Progenitor cell of endocrine pancreas (in vitro differentiated cells): Measurements from ENCODE around the gene DNASE1L1. TPM values are rescaled to one million over a fixed set of nuclear protein-coding genes. Genes with fewer than 3 reads are reported as not detected.
A peak's percentile ranks its signal among the peaks of the same experiment; 100 is the strongest.

ENCODE experiments used
- DNase-seq: peaks from one replicate; pipeline ENCODE4 v3.0.0; 2021; ENCODE audit warnings: low spot score; ENCODE audit not compliant: unreplicated experiment
- H3K27ac Mint-ChIP-seq: 2 replicates; pipeline ENCODE4 v1.8.0; 2021; ENCODE audit warnings: mild to moderate bottlenecking, moderate library complexity, mixed read lengths
- H3K27me3 Mint-ChIP-seq: 2 replicates; pipeline ENCODE4 v1.8.0; 2021; ENCODE audit warnings: mixed read lengths
- H3K36me3 Mint-ChIP-seq: 2 replicates; pipeline ENCODE4 v1.8.0; 2022; ENCODE audit warnings: mixed read lengths; ENCODE audit not compliant: insufficient read depth
- H3K4me1 Mint-ChIP-seq: 2 replicates; pipeline ENCODE4 v1.8.0; 2021; ENCODE audit warnings: low read depth, mixed read lengths
- H3K4me3 Mint-ChIP-seq: 2 replicates; pipeline ENCODE4 v1.8.0; 2021; ENCODE audit warnings: low read depth, mild to moderate bottlenecking, moderate library complexity, mixed read lengths
- H3K9me3 Mint-ChIP-seq: 2 replicates; pipeline ENCODE4 v1.8.0; 2021; ENCODE audit warnings: low read depth, mixed read lengths
- microRNA-seq: library from miRNA; unstranded; fragments of <30 nt; microRNA quantifications from one replicate; pipeline ENCODE4 v1.1.0, GENCODE V29; 2020; ENCODE audit warnings: borderline number of aligned reads; ENCODE audit not compliant: unreplicated experiment
- total RNA-seq: library from RNA; stranded (reverse); gene quantifications from 2 replicates; pipeline ENCODE4 v1.2.1, GENCODE V29; 2021
- TF ChIP-seq, protein P1 (sequence below): fragments of 200-600 bp; sonication (generic); IDR thresholded peaks from one replicate; pipeline ENCODE4 v1.5.0; 2021; ENCODE audit warnings: antibody characterized with exemption, mild to moderate bottlenecking; ENCODE audit not compliant: unreplicated experiment

The DNASE1L1 gene
- total RNA-seq, 1 donor from 2014 or later: 12.7 TPM

DNA sequence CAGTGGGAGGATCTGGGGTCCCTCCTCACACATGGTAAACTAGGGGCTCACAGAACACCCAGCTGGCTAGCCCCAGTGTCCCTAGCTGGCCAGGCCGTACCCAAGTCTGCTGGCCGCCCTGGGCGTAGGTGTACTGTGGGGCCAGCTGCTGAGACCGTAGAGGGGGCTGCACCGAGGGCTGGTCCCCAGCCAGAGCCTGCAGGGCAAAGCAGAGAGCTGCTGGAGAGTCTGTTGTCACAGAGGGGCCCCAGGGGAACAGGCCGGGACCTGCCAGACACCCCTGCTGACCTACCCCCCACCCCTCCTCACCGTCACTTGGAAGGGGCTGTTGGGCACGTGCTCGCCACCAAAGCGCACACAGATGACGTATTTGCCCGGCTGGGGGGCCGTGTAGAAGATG lies 54.5 kb downstream of the DNASE1L1 start:
- no peaks in the 10 kb centered on the region for H3K4me1 Mint-ChIP-seq
- DNase-seq: no peak
- no peaks in the 10 kb centered on the region for H3K27me3 Mint-ChIP-seq
- TF ChIP-seq, protein P1, sequence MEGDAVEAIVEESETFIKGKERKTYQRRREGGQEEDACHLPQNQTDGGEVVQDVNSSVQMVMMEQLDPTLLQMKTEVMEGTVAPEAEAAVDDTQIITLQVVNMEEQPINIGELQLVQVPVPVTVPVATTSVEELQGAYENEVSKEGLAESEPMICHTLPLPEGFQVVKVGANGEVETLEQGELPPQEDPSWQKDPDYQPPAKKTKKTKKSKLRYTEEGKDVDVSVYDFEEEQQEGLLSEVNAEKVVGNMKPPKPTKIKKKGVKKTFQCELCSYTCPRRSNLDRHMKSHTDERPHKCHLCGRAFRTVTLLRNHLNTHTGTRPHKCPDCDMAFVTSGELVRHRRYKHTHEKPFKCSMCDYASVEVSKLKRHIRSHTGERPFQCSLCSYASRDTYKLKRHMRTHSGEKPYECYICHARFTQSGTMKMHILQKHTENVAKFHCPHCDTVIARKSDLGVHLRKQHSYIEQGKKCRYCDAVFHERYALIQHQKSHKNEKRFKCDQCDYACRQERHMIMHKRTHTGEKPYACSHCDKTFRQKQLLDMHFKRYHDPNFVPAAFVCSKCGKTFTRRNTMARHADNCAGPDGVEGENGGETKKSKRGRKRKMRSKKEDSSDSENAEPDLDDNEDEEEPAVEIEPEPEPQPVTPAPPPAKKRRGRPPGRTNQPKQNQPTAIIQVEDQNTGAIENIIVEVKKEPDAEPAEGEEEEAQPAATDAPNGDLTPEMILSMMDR: no peak
- H3K36me3 Mint-ChIP-seq: peaks cover 3% of the 10 kb centered on the region
- H3K27ac Mint-ChIP-seq: no peak overlapping the region
- H3K4me3 Mint-ChIP-seq: no peak overlapping the region
- peaks cover 3% of the 10 kb centered on the region for H3K9me3 Mint-ChIP-seq

DNA sequence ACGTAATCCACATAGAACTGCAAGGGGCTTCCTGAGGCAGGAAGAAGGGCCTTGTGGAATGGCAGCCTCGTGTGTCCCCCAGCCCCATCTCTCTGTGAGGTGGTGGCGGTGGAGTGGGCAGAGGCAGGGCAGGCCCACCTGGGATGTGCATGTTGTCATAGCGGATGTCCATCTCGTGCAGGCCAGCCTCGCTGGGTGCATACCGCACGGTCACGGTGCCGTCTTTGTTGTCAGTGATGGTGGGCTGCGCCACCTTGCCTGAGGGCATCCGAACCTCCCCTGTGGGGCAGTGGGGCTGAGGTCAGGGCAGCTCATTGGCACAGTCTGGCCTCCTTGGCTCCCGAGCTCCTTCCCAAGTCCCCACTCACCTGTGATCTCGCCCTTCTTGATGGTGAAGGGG lies 55.0 kb downstream of the DNASE1L1 start:
- H3K36me3 Mint-ChIP-seq: peaks cover 3% of the 10 kb centered on the region
- H3K4me3 Mint-ChIP-seq: no peak overlapping the region
- H3K9me3 Mint-ChIP-seq: peaks cover 3% of the 10 kb centered on the region
- DNase-seq: no peak
- H3K27me3 Mint-ChIP-seq: no peaks in the 10 kb centered on the region
- no peak overlapping the region for H3K27ac Mint-ChIP-seq
- H3K4me1 Mint-ChIP-seq: no peaks in the 10 kb centered on the region
- TF ChIP-seq, protein P1: no peak

DNA sequence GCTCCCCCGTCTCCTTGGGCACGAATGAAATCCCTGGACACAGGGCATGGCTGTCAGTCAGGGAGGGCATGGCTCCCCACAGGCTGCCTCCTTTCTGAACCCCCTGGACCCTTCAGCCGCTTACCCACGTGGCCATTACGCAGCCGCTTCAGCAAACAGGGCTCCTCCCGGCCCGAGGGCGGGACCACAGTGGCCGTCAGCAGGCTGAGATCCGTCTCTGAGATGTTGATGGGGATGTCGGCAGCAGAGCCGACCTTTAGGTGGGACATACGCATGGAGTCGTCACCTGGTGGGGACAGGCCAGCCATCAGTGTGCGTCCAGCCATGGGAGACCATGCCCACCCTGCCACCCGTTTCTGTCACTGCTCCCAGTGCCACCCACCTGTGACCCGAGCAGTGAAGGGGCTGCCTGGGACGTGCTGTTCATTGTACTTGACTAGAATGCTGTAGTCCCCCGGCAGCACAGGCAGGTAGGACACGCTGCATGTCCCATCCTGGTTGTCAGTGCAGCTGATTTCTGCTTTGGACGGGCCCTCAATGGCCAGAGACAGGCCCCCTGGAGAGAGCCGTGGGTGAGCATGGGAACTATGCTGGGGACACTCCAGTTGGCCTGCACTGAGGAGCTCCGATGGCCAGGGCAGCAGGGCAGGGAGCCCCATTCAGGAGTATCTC lies 55.7 kb downstream of the DNASE1L1 start:
- Mint-ChIP-seq H3K27ac (no peak overlapping the region), H3K4me1 (no peaks in the 10 kb centered on the region), H3K36me3 (peaks cover 3% of the 10 kb centered on the region), H3K9me3 (no peaks in the 10 kb centered on the region), H3K4me3 (no peak overlapping the region), H3K27me3 (no peaks in the 10 kb centered on the region)
- no peak for DNase-seq
- TF ChIP-seq, protein P1: no peak

DNA sequence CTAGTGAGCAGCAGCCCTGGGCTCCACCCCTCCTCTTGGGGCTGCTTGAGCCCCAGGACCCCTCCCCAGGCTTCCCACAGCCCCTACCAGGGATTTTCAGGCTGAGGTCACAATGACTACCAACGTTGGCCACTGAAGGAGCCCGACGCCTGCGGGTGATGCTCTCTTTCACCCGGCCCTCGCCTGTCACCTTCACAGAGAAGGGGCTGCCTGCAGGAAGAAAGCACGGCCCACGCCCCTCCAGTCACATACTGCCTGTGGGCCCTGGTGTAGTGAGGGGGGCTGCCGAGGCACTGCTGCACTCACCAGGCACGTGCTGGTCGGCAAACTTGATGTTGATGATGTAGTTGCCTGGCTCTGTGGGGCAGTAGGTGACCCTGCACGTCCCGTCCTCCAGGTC lies 56.6 kb downstream of the DNASE1L1 start:
- Mint-ChIP-seq H3K27me3 (no peaks in the 10 kb centered on the region), H3K27ac (no peak overlapping the region), H3K4me1 (no peaks in the 10 kb centered on the region), H3K9me3 (peaks cover under 1% of the 10 kb centered on the region), H3K36me3 (peaks cover 3% of the 10 kb centered on the region), H3K4me3 (no peak overlapping the region)
- DNase-seq: no peak
- TF ChIP-seq, protein P1: no peak

DNA sequence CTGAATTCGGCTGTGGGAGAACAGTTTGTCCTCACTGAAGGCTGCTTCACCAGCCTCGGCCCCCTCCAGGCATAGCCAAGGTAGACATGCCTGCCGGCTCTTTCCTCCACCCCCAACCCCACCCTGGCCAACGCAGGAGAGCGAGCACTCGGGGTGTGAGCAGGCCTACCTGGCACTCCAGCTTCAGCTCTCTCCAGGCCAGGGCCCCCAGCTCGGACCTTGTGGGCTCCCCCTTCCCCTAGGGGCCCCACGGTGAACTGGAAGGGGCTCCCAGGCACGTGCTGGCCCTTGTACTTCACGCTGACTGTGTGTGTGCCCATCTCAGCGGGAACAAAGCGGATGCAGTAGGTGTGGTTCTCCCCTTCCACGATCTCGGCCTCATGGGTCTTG lies 57.0 kb downstream of the DNASE1L1 start:
- peaks cover 3% of the 10 kb centered on the region for H3K9me3 Mint-ChIP-seq
- H3K4me3 Mint-ChIP-seq: no peak overlapping the region
- DNase-seq: no peak
- H3K27ac Mint-ChIP-seq: no peak overlapping the region
- H3K27me3 Mint-ChIP-seq: no peaks in the 10 kb centered on the region
- TF ChIP-seq, protein P1: no peak
- H3K36me3 Mint-ChIP-seq: peaks cover 7% of the 10 kb centered on the region
- no peaks in the 10 kb centered on the region for H3K4me1 Mint-ChIP-seq

Small RNA genes within 50 kb of the gene (microRNA-seq; reads per million reads assigned to microRNA genes)
- gene MIR6858: 9.6 reads per million, percentile 16 among the genes with 10 or more reads in this experiment

Other genes with a start within 250 kb of the DNASE1L1 start
- gene OPN1MW, start 226.7 kb downstream of the DNASE1L1 start, total RNA-seq: not detected in 2 replicates
- not detected in 2 replicates for gene OPN1MW2, start 189.5 kb downstream of the DNASE1L1 start, total RNA-seq
- gene OPN1MW3, start 151.7 kb downstream of the DNASE1L1 start, total RNA-seq: not detected in 2 replicates
- not detected in 2 replicates for gene TEX28, start 114.1 kb downstream of the DNASE1L1 start, total RNA-seq
- gene TKTL1, start 113.5 kb downstream of the DNASE1L1 start, total RNA-seq: not detected in 2 replicates
- gene FLNA, start 34.6 kb downstream of the DNASE1L1 start, total RNA-seq: 765 and 777 TPM in 2 replicates
- 42.5 and 45.9 TPM in 2 replicates for gene EMD, start 30.0 kb downstream of the DNASE1L1 start, total RNA-seq
- gene RPL10, start 10.9 kb downstream of the DNASE1L1 start, total RNA-seq: 2,364 and 2,443 TPM in 2 replicates
- 34.5 and 38.4 TPM in 2 replicates for gene TAFAZZIN, start 2.3 kb upstream of the DNASE1L1 start, total RNA-seq
- 82.1 and 87.5 TPM in 2 replicates for gene ATP6AP1, start 19.4 kb upstream of the DNASE1L1 start, total RNA-seq
- 149 and 151 TPM in 2 replicates for gene GDI1, start 27.9 kb upstream of the DNASE1L1 start, total RNA-seq
- gene FAM50A, start 34.9 kb upstream of the DNASE1L1 start, total RNA-seq: 65.8 and 66.7 TPM in 2 replicates
- 135 and 148 TPM in 2 replicates for gene PLXNA3, start 49.0 kb upstream of the DNASE1L1 start, total RNA-seq
- gene LAGE3, start 70.0 kb upstream of the DNASE1L1 start, total RNA-seq: 12.8 and 13.5 TPM in 2 replicates
- gene UBL4A, start 77.4 kb upstream of the DNASE1L1 start, total RNA-seq: 17.7 and 20.0 TPM in 2 replicates
- gene SLC10A3, start 81.4 kb upstream of the DNASE1L1 start, total RNA-seq: 10.4 and 10.9 TPM in 2 replicates
- gene FAM3A, start 107.0 kb upstream of the DNASE1L1 start, total RNA-seq: 29.5 and 34.3 TPM in 2 replicates
- gene G6PD, start 137.6 kb upstream of the DNASE1L1 start, total RNA-seq: 47.7 and 55.1 TPM in 2 replicates
- gene IKBKG, start 138.4 kb upstream of the DNASE1L1 start, total RNA-seq: 16.7 and 19.1 TPM in 2 replicates
- not detected in 2 replicates for gene CTAG1A, start 175.9 kb upstream of the DNASE1L1 start, total RNA-seq
- gene CTAG1B, start 210.0 kb upstream of the DNASE1L1 start, total RNA-seq: not detected in 2 replicates
- gene CTAG2, start 244.3 kb upstream of the DNASE1L1 start, total RNA-seq: not detected in 2 replicates